Measurements from ENCODE around the gene B3GNT7.
A peak's percentile ranks its signal among the peaks of the same experiment; 100 is the strongest.

B3GNT7 gene

DNA sequence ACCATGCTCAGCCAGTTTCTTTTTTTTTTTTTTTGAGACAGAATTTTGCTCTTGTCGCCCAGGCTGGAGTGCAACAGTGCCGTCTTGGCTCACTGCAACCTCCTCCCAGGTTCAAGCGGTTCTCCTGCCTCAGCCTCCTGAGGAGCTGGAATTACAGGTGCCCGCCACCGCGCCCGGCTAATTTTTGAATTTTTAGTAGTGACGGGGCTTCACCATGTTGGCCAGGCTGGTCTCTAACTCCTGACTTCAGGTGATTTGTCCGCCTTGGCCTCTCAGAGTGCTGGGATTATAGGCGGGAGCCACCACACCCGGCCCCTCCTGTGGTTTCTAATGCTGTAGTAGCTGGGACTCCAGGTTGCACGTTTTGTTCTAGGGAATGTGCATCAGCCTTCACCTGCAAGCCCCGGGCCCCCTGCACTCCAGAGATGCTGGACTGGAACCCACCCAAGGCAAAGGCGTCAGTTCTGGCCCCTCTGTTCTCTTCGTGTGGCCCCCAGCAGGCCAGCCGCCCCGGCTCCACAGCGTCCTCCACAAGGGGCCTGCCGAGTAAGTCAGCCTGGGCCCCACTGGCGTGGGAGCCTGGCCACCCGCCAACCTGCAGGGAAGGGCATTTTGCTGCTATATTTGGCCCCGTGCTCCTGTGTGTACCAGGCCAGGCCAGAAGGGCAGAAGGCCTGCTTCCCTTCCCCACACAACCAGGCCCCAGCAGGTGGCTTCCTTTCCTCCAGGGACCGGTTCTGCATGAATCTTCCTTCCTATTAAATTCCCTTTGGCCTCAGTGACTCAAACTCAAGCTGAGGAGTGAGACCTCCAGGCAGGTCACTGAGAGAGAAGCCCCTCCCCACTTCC is 25.7 kb upstream of the B3GNT7 start:
- DNase-seq = peak; percentile 65
- H3K79me1 ChIP-seq (ENCODE audit: low read length) = no peaks in the 10 kb centered on the region
- H3K27ac ChIP-seq (ENCODE audit: low read depth, low read length) = peak overlapping the region; percentile 70
- H3K18ac ChIP-seq (ENCODE audit: low read length) = peak overlapping the region; percentile 53
- H3K4me3 ChIP-seq (ENCODE audit: low read length) = no peak overlapping the region
- H2BK15ac ChIP-seq (replicated peaks; ENCODE audit: low read depth) = no peak overlapping the region
- peak overlapping the region; percentile 5 for H3K4ac ChIP-seq (ENCODE audit: low read depth, low read length)
- no peaks in the 10 kb centered on the region for H3K36me3 ChIP-seq (ENCODE audit: control insufficient read depth, insufficient read depth, low read length)
- no peaks in the 10 kb centered on the region for H3K27me3 ChIP-seq (ENCODE audit: insufficient read depth, low read length, poor library complexity)
- H4K5ac ChIP-seq (ENCODE audit: low read length) = no peak overlapping the region
- peak overlapping the region; percentile 28 for H3K9ac ChIP-seq (ENCODE audit: low read length)
- H3K4me2 ChIP-seq (ENCODE audit: low read length) = no peak overlapping the region
- H4K8ac ChIP-seq (ENCODE audit: low read depth, low read length) = no peak overlapping the region
- H2BK5ac ChIP-seq (ENCODE audit: low read length) = peak overlapping the region; percentile 57
- H2AK5ac ChIP-seq (ENCODE audit: low read length) = peak overlapping the region; percentile 35
- peak overlapping the region; percentile 84 for H3K23ac ChIP-seq (ENCODE audit: low read length)
- peak overlapping the region; percentile 81 for H3K56ac ChIP-seq (ENCODE audit: low read length)
- peaks cover 6% of the 10 kb centered on the region for H3K4me1 ChIP-seq (ENCODE audit: control insufficient read depth, low read depth, low read length)
- no CpG with 5 or more reads among the region's 23 CpGs for WGBS (ENCODE audit: extremely low coverage, insufficient coverage, low lambda C conversion rate)
- H2BK120ac ChIP-seq (ENCODE audit: low read depth, low read length) = no peak overlapping the region
- H3K79me2 ChIP-seq (ENCODE audit: control insufficient read depth, insufficient read depth, low read length) = no peaks in the 10 kb centered on the region

GRCh38 chr2:231370429-231370748 is 25.1 kb upstream of the B3GNT7 start:
- H3K36me3 ChIP-seq (ENCODE audit: control insufficient read depth, insufficient read depth, low read length) = no peaks in the 10 kb centered on the region
- H3K4me1 ChIP-seq (ENCODE audit: control insufficient read depth, low read depth, low read length) = peaks cover 9% of the 10 kb centered on the region
- peak overlapping the region; percentile 35 for H2AK5ac ChIP-seq (ENCODE audit: low read length)
- H2BK120ac ChIP-seq (ENCODE audit: low read depth, low read length) = peak overlapping the region; percentile 22
- H3K56ac ChIP-seq (ENCODE audit: low read length) = peak overlapping the region; percentile 81
- no peak for DNase-seq
- H4K5ac ChIP-seq (ENCODE audit: low read length) = no peak overlapping the region
- H3K4ac ChIP-seq (ENCODE audit: low read depth, low read length) = peak overlapping the region; percentile 43
- H3K4me3 ChIP-seq (ENCODE audit: low read length) = no peak overlapping the region
- peak overlapping the region; percentile 28 for H3K9ac ChIP-seq (ENCODE audit: low read length)
- no CpG with 5 or more reads among the region's 6 CpGs for WGBS (ENCODE audit: extremely low coverage, insufficient coverage, low lambda C conversion rate)
- H3K23ac ChIP-seq (ENCODE audit: low read length) = peak overlapping the region; percentile 84
- H3K4me2 ChIP-seq (ENCODE audit: low read length) = no peak overlapping the region
- no peaks in the 10 kb centered on the region for H3K79me2 ChIP-seq (ENCODE audit: control insufficient read depth, insufficient read depth, low read length)
- no peak overlapping the region for H4K8ac ChIP-seq (ENCODE audit: low read depth, low read length)
- H2BK5ac ChIP-seq (ENCODE audit: low read length) = peak overlapping the region; percentile 29
- H3K27me3 ChIP-seq (ENCODE audit: insufficient read depth, low read length, poor library complexity) = no peaks in the 10 kb centered on the region
- peak overlapping the region; percentile 53 for H3K18ac ChIP-seq (ENCODE audit: low read length)
- H3K79me1 ChIP-seq (ENCODE audit: low read length) = no peaks in the 10 kb centered on the region
- H2BK15ac ChIP-seq (replicated peaks; ENCODE audit: low read depth) = no peak overlapping the region
- peak overlapping the region; percentile 70 for H3K27ac ChIP-seq (ENCODE audit: low read depth, low read length)

DNA sequence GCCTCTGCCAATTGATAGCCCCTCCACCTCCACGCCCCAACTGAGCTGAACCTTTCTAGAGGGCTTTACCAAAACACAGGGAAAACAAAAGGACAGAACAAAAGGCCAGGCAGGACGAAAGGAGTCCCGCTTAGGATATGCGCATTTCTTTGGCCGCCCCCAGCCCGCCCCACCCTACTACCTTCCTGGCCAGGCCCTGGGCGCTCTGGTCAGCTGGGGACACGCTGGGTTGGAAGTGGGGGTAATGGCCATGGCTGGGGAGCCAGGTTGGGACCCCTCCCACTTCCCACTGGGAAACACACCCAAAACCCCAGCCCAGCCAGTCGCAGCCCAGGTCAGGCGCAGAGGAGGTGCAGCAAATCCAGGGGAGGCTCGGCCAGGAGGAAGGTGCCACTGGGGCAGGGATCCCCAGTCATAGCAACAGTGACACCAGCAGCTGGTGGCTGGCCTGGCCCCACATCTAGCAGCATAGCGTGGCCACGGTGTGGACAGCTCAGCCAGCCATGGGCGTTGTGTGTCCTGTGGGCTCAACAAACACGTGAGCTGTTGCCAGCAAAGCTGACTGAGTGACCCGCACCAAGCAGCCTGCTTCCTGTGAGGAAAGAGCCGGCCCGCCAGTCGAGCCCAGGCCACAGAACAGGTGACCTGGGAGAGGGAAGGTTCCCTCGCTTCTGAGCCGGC is 24.6 kb upstream of the B3GNT7 start:
- Histone ChIP-seq H3K18ac (ENCODE audit: low read length) (peak overlapping the region; percentile 53), H3K79me1 (ENCODE audit: low read length) (no peaks in the 10 kb centered on the region), H2AK5ac (ENCODE audit: low read length) (peak overlapping the region; percentile 15), H3K9ac (ENCODE audit: low read length) (peak overlapping the region; percentile 29), H4K8ac (ENCODE audit: low read depth, low read length) (no peak overlapping the region), H2BK5ac (ENCODE audit: low read length) (peak overlapping the region; percentile 77), H3K4ac (ENCODE audit: low read depth, low read length) (peak overlapping the region; percentile 39), H3K27ac (ENCODE audit: low read depth, low read length) (peak overlapping the region; percentile 70), H3K4me1 (ENCODE audit: control insufficient read depth, low read depth, low read length) (peaks cover 12% of the 10 kb centered on the region), H3K23ac (ENCODE audit: low read length) (peak overlapping the region; percentile 1), H3K79me2 (ENCODE audit: control insufficient read depth, insufficient read depth, low read length) (no peaks in the 10 kb centered on the region), H3K56ac (ENCODE audit: low read length) (peak overlapping the region; percentile 81), H3K27me3 (ENCODE audit: insufficient read depth, low read length, poor library complexity) (no peaks in the 10 kb centered on the region), H3K36me3 (ENCODE audit: control insufficient read depth, insufficient read depth, low read length) (no peaks in the 10 kb centered on the region), H4K5ac (ENCODE audit: low read length) (peak overlapping the region; percentile 17), H3K4me3 (ENCODE audit: low read length) (no peak overlapping the region), H3K4me2 (ENCODE audit: low read length) (no peak overlapping the region), H2BK120ac (ENCODE audit: low read depth, low read length) (no peak overlapping the region), H2BK15ac (replicated peaks; ENCODE audit: low read depth) (no peak overlapping the region)
- peak; percentile 48 for DNase-seq
- no CpG with 5 or more reads among the region's 21 CpGs for WGBS (ENCODE audit: extremely low coverage, insufficient coverage, low lambda C conversion rate)

GRCh38 chr2:231371430-231372054 is 24.0 kb upstream of the B3GNT7 start:
- no peak overlapping the region for H3K27ac ChIP-seq (ENCODE audit: low read depth, low read length)
- no peak for DNase-seq

DNA sequence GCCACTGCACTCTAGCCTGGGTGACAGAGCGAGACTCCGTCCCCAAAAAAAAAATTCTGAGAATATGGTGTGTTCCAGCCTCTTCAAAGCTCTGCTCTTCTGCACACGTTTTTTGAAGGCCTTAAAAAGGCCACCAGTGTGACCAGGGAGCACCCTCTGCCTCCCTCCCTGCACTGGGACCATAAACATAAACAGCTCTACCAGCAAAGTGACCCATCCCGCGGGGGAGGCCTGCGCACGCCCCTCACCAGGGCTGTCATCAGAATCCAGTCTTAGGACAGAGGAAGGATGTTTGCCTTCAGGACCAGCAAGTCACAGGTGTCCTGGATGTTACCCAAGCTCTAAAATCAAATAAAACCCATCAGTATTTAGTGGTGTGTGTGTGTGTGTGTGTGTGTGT is 23.2 kb upstream of the B3GNT7 start:
- Histone ChIP-seq H3K4me1 (ENCODE audit: control insufficient read depth, low read depth, low read length) (peaks cover 17% of the 10 kb centered on the region), H3K36me3 (ENCODE audit: control insufficient read depth, insufficient read depth, low read length) (no peaks in the 10 kb centered on the region), H4K8ac (ENCODE audit: low read depth, low read length) (no peak overlapping the region), H3K4me2 (ENCODE audit: low read length) (no peak overlapping the region), H3K27me3 (ENCODE audit: insufficient read depth, low read length, poor library complexity) (no peaks in the 10 kb centered on the region), H3K27ac (ENCODE audit: low read depth, low read length) (no peak overlapping the region), H3K79me2 (ENCODE audit: control insufficient read depth, insufficient read depth, low read length) (no peaks in the 10 kb centered on the region), H3K79me1 (ENCODE audit: low read length) (no peaks in the 10 kb centered on the region), H3K4me3 (ENCODE audit: low read length) (no peak overlapping the region), H2BK120ac (ENCODE audit: low read depth, low read length) (no peak overlapping the region), H2BK5ac (ENCODE audit: low read length) (no peak overlapping the region), H3K23ac (ENCODE audit: low read length) (no peak overlapping the region), H3K4ac (ENCODE audit: low read depth, low read length) (no peak overlapping the region), H3K56ac (ENCODE audit: low read length) (no peak overlapping the region), H3K18ac (ENCODE audit: low read length) (no peak overlapping the region), H2AK5ac (ENCODE audit: low read length) (peak overlapping the region; percentile 40), H3K9ac (ENCODE audit: low read length) (no peak overlapping the region), H4K5ac (ENCODE audit: low read length) (no peak overlapping the region), H2BK15ac (replicated peaks; ENCODE audit: low read depth) (no peak overlapping the region)
- WGBS (ENCODE audit: extremely low coverage, insufficient coverage, low lambda C conversion rate) = no CpG with 5 or more reads among the region's 7 CpGs
- DNase-seq = no peak

More at GRCh38 chr2:231371430-231372054, 24.0 kb upstream of the B3GNT7 start:
- Histone ChIP-seq H3K79me1 (ENCODE audit: low read length) (no peaks in the 10 kb centered on the region), H3K4ac (ENCODE audit: low read depth, low read length) (peak overlapping the region; percentile 19), H3K79me2 (ENCODE audit: control insufficient read depth, insufficient read depth, low read length) (no peaks in the 10 kb centered on the region), H2AK5ac (ENCODE audit: low read length) (peak overlapping the region; percentile 15), H3K56ac (ENCODE audit: low read length) (peak overlapping the region; percentile 73), H3K4me1 (ENCODE audit: control insufficient read depth, low read depth, low read length) (peaks cover 12% of the 10 kb centered on the region), H4K8ac (ENCODE audit: low read depth, low read length) (no peak overlapping the region), H3K27me3 (ENCODE audit: insufficient read depth, low read length, poor library complexity) (no peaks in the 10 kb centered on the region), H3K23ac (ENCODE audit: low read length) (no peak overlapping the region), H2BK120ac (ENCODE audit: low read depth, low read length) (no peak overlapping the region), H2BK15ac (replicated peaks; ENCODE audit: low read depth) (no peak overlapping the region), H3K4me2 (ENCODE audit: low read length) (no peak overlapping the region), H3K18ac (ENCODE audit: low read length) (peak overlapping the region; percentile 16), H3K36me3 (ENCODE audit: control insufficient read depth, insufficient read depth, low read length) (no peaks in the 10 kb centered on the region), H3K4me3 (ENCODE audit: low read length) (no peak overlapping the region), H3K9ac (ENCODE audit: low read length) (peak overlapping the region; percentile 19), H2BK5ac (ENCODE audit: low read length) (peak overlapping the region; percentile 77), H4K5ac (ENCODE audit: low read length) (no peak overlapping the region)
- WGBS (ENCODE audit: extremely low coverage, insufficient coverage, low lambda C conversion rate) = no CpG with 5 or more reads among the region's 13 CpGs

Data from mesendoderm (in vitro differentiated cells).